NCI-H146 treated with DMSO at 0.1 percent for 48 hours (cell line): ENCODE measurements around the gene PGAP3.

Experiments used
- DNase-seq: peaks from one replicate; lab custom pipeline; 2025; ENCODE audit not compliant: unreplicated experiment; lab: John Stamatoyannopoulos, UW

The PGAP3 gene

DNA sequence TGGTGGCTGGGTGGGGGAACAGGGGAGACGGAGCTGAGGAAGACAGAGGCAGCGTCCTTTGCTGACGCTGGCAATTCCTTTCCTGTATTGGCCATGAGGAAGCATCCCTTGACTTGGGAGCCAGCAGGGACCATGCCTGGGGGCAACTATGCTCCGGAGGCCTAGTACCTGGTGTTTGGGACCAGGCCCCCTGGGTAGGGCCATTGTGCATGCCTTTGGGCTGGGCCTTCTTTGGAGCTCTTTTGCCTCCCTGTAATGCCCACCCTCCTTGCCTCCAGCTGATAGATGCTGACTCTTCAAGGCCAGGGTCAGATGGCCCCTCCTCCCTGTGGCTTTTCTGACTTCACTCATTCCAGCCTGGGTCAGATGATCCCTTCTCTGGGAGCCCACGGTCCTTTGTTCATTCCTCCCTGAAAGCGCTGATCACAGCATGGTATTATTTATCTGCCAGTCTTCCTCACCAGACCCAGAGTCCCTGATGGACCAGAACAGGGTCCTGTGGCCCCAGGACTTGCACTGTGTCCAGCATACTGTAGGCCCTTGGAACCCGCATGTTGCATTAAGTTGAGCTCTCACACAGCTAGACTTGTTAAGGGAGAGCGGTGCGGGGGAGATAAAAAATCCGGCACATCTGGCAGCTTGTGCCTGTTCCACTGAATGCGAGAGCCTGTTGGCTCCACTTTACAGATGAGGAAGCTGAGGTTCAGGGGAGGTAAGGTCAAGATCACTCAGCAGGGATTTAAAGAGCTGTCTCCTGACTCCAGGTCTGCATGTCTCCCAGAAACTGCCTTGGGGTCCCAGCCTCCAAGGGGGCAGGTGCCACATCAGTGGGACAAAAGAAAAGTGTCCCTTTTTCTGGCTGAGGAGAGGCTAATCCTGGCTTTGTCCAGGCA, 48.0 kb downstream of the PGAP3 start:
- no peak for DNase-seq

DNA sequence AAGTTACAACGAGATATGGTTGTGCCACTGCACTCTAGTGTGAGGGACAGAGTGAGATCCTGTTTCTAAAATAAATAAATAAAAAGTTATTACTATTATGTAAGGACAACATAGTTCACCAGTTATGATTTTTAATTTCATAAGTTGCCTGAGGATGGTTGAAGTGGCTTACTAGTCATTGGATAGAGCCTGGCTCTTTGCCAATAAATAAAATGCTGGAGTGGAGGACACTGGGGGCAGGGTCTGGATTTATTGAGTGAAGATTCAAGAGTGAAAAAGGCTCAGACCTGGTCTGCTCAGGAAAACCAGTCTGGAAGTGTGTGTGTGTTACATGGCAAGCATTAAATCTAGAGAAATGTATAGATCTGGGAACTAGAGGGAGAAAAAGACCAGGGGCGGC, 48.8 kb downstream of the PGAP3 start:
- DNase-seq = no peak

DNA sequence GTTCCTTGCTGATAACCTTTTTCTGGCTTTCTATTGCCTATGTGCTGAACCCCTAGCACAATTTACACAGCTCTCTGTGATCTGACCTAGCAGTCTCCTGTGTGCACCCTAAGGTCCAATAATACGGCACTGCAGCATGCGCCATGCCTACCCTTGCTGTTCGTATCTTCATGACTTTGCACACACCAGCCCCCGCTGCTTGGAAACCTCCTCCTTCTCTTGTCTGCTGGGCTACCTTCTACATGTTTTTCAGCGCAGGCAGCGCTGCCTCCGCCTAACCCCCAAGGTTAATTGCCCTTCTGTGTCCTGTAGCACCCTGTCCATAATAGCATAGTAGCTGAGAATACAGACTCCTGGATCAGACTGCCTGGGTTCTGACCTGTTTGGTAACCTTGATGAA, 49.5 kb downstream of the PGAP3 start:
- DNase-seq = no peak

DNA sequence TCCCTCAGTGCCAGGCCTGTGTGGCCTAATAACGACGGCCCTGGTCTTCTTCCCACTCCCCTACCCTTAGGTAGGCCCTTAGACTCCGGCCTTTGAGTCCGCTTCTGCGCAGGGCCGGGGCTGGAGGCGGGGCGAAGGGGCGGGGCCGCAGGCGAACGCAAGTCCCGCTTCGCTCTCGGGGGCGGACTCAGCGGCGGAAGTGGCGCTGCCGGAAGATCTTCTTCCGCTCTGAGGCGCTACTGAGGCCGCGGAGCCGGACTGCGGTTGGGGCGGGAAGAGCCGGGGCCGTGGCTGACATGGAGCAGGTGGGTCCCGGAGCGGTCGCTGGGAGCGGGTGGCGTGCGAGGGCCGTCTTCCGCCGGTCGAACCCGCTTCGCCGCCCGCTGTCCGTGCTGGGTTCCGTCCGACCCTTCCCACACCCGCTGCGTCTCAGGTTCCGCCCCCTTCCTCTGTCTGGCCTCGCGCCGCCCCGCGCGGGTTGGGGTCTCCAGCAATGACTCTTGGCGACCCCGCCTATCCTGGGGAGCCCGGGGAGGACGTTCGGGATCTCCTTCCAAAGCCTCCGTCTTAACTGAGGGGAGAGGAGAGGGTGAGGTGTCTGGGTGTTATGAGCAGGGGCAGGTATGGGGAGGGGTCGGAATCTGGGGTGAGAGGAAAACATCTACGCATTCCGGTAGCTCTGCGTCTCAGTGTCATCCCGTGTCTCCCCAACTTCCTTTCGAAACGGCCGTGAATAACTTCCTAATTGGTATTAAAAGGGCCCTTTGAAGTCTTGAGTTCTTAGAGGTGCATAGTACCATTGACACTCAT, 50.7 kb downstream of the PGAP3 start, which contains the start of gene STARD3:
Gene STARD3 (plus strand): TSS at position 218 of the 810 bp plus-strand sequence. CDS start 16,388 bp downstream, outside the sequence.
- DNase-seq = peak; percentile 29

DNA sequence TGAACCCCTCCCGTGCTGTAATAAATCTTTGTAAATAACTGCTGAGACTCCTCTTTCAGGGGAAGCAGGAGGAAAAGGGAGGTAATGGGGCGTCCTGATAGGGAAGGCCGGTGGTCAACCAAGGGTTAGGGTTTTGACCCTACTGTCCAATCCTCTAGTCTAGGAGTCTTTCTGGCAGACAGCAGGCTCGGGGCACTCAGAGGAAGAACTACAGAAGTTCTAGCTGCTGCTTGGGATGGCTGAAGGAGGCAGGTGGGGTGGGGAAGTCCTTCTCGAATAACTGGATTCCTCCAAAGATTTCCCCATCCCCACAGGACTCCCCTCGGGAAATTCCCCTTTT, 51.3 kb downstream of the PGAP3 start:
- no peak for DNase-seq

DNA sequence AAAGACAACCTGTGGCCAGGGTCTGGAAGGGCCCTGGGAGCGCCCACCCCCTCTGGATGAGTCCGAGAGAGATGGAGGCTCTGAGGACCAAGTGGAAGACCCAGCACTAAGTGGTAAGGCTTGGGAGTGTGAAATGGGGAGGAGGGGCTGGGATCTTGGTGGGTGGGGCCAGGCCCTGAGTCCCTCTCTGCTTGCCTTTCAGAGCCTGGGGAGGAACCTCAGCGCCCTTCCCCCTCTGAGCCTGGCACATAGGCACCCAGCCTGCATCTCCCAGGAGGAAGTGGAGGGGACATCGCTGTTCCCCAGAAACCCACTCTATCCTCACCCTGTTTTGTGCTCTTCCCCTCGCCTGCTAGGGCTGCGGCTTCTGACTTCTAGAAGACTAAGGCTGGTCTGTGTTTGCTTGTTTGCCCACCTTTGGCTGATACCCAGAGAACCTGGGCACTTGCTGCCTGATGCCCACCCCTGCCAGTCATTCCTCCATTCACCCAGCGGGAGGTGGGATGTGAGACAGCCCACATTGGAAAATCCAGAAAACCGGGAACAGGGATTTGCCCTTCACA, 52.2 kb downstream of the PGAP3 start:
- no peak for DNase-seq

DNA sequence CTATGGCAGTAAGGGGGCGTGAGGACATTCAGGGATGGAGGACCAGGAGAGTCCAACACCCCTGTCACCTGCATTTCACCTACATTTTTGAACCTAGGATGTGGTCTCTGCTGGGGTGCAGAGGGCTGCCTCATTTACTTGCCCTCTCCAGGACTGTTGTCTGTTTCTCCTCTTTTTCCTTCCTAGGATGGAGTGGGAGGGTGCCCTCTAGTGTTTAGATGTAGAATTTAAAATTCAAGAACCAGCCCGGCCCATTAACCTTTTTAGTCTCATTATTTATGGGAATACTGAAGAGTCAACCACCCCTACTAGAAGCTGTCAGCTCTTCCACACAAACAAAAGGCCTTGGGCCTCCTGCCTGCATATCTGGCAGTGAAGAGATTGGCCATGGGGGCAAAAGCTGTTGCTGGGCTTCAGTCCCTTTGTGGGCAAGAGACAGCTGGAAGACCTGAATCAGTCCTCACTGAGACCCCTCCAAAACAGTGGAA, 53.4 kb downstream of the PGAP3 start:
- peak; percentile 26 for DNase-seq

DNA sequence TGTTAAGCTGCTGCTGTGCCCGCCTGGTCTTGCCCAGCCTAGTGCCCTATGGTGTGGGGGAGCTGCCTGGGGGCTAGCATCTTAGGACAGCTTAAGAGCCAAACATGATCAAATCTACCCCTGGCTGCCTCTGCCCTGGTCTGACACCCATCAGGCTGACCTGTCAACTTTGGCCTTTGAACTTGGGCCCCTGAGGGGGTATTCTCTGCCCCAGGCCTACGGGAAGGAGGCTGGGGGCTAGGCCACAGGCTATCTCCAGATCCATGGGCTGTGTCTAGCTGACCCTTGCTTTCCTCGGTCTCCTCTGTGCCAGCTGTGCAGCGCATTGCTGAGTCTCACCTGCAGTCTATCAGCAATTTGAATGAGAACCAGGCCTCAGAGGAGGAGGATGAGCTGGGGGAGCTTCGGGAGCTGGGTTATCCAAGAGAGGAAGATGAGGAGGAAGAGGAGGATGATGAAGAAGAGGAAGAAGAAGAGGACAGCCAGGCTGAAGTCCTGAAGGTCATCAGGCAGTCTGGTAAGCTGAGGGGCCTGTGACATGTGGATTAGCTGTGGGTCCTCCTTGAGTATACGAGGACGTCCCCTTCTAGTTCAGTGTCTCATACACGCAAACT, 54.2 kb downstream of the PGAP3 start:
- DNase-seq = no peak

DNA sequence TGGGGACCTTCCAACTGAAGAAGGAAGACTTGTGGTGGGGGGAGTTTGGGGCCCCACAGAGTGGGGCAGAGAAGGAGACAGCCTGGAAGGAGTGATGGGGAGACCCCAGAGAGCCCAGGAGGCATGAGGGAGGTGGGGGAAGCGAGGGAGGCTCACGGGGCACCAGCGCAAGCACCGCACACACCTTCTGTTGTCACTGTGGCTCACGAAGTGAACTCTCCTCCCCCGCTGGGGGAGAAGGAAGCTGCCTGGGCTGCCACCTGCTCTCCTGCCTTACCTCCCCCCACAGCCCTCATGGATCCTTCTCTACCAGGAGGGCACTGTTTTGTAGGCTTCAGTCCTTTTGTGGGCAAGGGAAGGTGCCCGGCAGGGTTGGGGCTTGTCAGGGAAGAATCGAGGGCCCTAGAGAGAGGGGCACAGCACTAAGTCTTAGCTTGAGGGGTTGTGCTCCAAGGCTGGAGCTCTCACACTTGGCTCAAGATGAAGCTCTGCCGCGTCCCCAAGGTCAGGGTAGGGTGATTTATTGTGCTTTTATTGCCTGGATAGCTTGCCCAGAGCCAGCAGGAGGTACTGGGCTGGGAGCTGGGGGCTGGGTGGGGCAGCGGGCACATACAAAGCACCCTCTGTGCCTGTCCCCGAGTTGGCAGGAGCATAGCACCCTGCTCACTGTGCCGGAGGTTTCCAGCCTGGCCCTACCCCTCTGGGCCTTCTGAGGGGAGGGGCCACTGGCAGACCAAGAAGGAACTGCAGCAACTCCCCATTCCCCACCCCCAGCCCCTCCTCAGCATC, 55.5 kb downstream of the PGAP3 start:
- no peak for DNase-seq

DNA sequence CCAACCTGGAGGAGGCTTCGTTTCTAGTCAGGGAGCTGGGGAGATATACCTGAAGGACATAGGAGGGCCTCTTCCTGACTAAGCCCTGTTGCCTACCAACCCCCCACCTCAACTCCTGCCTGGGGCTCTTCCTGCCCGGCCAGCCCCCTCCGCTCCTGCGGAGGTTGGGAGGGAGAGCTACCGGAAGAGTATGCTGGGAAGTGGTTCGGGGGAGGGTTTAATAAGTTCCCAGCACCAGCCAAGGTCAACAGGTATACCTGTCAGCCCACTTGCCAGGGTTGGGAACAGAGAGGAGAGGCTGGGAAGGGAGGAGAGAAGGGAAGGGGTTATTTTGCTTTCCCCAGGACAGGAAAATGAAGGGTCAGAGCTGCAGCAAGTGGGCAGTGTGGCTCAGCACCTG, 56.5 kb downstream of the PGAP3 start:
- DNase-seq = no peak

DNA sequence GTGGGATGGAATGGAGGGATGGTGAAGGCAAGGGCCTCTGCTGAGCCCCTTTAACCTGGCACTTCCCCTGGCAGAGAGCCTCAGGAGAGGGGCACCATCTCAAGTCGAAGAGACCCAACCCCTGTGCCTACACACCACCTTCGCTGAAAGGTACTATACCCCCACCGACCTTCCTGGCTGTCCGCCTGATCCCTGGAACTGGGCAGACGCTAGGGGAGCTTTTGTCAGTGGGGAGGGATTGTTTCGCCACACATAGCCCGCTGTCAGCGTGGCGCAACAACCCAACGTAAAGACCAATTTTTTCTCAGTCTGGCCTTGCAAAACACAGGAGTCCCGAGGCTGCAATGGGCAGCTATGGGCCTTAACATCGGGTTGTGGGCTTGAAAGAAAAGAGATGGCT, 58.0 kb downstream of the PGAP3 start:
- no peak for DNase-seq

DNA sequence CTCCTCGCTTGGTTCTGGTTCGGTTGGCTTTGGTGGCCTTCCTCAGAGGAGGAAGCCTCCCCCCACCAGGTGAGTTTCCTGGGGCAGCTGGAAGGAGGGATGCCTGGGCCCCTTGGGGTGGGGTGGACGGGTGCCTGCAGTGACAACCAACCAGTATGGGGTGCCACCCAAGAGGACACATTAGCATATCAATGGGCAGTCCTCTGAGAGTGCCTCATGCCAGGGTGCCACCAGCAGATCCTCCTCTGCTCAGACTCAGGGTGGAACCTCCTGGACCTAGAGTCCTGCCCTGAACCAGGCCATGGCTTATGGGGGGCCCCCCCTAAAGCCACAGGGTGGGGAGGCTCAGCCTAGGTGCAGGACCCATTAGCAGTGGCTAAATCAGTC, 58.4 kb downstream of the PGAP3 start:
- DNase-seq = no peak

DNA sequence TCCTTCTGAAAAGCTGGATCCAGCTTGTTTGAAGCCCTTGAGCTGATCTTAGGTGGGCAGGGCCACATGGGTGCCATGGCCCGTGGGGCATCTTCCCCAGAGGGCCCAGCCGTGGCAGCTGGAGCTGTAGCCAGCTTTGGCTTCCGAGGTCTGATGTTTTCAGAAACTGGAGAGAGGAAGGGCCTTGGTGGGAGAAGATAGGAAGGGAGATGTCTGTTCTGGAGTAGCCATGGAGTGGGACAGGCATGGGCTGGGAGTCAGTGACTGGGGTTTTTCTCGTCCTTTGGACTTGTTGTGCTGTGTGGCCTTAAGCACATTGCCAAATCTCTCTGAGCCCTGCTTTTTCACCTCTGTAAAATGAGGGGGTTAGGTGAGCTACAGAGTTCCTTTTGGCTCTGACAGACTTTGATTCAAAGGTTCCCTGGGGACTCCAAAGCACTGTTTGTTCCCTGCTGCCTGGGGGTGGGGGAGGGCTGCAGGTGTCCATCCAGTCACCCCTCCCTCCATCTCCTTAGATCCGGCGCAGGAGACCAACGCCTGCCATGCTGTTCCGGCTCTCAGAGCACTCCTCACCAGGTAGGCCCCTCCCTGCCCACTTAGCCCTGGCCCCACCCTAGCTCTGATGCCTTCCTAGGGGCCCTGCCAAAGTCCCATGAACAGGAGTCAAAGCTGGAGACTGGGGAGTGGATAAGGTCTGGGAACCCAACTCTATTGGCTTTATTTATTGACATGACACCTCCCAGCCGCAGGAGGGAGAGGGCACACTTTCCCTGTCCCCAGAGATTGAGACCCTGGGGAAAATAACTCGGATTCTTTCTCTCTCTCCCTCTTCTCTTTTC, 59.0 kb downstream of the PGAP3 start:
- DNase-seq = no peak

DNA sequence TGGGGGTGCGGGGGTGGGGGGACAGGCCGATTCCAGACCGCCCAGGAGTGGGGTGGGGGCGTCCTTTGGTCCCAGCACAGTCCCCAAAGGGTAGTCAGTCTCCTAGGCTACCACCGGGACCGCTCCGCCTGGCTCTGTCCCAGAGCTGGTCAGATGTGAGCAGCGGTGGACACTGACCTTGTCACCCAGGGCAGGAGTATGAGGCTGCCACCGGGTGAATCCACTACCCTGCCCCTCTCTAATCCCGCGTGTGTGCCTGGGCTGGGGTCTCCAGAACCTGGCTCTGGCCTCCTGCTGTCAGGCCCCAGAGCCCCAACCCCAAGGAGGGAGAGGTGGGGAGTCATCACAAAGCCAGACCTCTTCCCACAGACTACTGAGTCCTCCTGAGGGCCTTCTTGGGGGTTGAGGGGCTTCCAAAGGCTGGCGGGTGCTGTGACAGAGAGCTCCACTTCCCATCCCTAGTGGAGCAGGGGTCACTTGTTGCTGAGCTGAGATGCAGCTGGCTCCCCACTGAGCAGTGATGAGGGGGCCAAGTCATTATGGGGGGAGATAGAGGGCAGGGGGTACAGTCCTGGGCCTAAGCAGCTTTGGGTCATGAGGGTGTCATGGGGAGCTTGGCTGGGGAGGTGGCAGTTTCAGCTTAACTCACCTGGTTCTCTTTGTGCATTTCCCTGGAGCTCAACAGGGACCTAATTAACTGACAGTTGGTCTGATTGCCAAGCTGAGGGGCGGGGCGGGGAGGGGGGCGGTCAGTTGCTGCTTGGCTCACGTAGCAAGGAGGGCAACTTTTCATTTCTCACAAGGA, 59.9 kb downstream of the PGAP3 start:
- peak; percentile 23 for DNase-seq

DNA sequence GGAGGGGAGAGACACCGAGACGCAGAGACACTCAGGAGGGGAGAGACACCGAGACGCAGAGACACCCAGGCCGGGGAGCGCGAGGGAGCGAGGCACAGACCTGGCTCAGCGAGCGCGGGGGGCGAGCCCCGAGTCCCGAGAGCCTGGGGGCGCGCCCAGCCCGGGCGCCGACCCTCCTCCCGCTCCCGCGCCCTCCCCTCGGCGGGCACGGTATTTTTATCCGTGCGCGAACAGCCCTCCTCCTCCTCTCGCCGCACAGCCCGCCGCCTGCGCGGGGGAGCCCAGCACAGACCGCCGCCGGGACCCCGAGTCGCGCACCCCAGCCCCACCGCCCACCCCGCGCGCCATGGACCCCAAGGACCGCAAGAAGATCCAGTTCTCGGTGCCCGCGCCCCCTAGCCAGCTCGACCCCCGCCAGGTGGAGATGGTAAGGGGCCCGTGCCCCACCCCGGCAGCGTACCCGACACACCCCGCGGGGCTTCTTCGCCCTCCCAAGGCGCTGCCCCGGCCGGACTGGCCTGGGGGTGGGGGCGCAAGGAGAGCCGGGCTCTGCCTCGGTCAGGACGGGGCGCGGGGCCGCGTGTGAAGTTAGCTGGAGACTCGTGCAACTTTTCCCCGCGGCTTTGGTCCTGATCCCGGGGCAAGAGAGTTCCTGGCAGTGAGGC, 60.7 kb downstream of the PGAP3 start:
- DNase-seq = no peak

DNA sequence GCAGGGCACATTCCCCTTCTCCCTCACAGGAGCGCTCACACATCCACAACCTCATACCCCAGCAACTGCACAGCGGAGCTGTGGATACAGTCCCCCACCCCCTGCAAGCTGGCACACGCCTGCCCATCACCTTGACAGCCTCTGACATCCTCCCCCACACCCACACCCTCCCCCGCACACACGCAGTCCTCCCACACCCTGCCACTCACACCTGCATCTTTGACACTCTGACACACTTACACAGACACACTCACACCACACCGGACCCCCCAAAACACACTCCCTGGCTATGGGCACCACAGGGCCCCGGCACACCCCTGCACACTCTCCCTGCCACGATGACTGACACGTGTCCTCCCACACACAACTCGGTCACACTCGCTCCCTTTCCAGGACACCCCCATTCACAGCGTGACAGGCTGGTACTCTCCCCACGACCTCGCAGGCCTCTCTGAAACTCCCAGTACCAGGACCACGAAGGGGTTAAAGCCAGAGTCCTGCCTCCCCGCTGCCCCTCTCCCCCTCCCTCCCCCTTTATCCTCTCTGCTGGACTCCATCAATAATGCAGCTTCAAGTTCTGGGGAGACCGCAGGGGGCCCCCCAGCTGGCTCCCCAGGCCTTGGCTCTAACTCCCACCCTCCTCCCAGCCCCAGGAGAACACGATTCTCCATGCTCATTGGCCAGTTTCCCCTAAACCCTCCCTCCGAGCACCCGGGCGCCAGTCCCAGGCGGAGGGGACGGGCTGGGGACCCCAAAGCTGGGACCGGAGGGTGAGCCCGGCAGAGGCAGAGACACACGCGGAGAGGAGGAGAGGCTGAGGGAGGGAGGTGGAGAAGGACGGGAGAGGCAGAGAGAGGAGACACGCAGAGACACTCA, 61.4 kb downstream of the PGAP3 start, which contains the start of gene PPP1R1B:
Gene PPP1R1B (plus strand): TSS at position 782 of the 876 bp plus-strand sequence. CDS start 441 bp downstream, outside the sequence.
- no peak for DNase-seq

DNA sequence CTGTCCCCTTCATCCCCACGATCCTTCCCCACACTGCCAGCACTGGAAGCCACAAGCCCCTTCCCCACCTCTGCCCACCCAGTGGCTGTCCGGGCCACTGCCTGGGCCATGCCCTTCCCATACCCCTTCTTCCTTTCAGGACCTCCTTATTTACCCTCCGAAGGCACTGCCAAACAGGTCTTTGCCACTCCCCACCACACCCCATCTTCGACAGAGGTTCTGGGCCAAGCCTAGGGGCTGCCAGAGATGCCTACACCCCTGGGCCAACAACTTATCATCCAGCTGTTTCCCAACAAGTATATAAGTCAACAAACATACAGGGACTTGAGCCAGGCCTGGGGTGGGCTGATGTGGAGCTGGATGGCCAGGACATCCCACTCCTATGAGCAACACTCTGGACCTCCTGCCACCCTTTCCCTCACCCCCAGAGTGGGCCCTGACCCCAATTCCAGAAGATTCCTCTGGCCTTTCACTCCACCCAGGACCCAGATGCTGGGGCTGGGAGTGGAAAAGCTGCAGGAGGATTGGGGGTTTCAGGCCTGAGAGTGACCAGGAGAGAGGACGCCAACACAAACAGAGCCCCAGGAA, 62.6 kb downstream of the PGAP3 start:
- DNase-seq = no peak
